NCI-H128 (cell line): Measurements from ENCODE around the gene PBXIP1.

ENCODE experiments used
- DNase-seq: peaks from one replicate; lab custom pipeline; 2025; ENCODE audit not compliant: unreplicated experiment; lab: John Stamatoyannopoulos, UW

The PBXIP1 gene

GRCh38 chr1:154974102-154974807, 18.4 kb upstream of the PBXIP1 start, which contains the start of gene CKS1B:
TSS of gene CKS1B (plus strand) at chr1:154974681. CDS start at chr1:154974746, 65 bp downstream.
- peak; percentile 100 for DNase-seq

DNA sequence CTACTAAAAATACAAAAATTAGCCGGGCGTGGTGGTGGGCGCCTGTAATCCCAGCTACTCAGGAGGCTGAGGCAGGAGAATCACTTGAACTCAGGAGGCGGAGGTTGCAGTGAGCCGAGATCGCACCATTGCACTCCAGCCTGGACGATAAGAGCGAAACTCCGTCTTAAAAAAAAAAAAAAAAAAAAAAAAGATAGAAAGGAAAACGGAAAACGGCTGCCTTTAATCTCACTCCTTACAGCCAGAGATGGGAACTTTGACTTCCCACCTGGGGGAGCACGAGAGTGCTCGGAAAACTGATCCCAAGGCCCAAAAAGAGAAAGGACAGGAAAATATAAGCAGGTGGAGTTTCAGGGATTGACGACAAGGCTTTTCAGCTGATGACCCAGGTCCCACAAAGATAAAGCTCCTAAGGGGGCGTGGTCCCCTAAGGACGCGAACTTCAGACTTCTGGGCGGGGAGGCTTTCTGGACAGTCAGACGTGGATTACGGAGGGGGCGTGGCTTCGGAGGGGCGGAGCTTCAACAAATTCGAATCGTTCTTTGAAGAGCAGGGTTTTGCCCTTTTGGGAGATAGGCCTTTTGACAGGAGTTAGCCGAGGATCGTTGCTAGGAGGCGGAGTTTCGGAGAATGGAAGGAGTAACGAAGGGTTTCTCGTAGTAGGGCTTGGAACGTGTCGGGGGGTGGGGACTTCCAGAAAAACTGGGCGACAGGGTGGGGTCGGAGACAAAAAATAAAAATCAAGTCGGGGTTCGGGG, 17.6 kb upstream of the PBXIP1 start:
- peak; percentile 90 for DNase-seq

GRCh38 chr1:154972517-154973343, 16.8 kb upstream of the PBXIP1 start:
- DNase-seq = no peak

- no peak for DNase-seq
Observed at GRCh38 chr1:154972213-154972516, 16.3 kb upstream of the PBXIP1 start.

- DNase-seq = no peak
Observed at GRCh38 chr1:154971341-154971998, 15.6 kb upstream of the PBXIP1 start.

DNA sequence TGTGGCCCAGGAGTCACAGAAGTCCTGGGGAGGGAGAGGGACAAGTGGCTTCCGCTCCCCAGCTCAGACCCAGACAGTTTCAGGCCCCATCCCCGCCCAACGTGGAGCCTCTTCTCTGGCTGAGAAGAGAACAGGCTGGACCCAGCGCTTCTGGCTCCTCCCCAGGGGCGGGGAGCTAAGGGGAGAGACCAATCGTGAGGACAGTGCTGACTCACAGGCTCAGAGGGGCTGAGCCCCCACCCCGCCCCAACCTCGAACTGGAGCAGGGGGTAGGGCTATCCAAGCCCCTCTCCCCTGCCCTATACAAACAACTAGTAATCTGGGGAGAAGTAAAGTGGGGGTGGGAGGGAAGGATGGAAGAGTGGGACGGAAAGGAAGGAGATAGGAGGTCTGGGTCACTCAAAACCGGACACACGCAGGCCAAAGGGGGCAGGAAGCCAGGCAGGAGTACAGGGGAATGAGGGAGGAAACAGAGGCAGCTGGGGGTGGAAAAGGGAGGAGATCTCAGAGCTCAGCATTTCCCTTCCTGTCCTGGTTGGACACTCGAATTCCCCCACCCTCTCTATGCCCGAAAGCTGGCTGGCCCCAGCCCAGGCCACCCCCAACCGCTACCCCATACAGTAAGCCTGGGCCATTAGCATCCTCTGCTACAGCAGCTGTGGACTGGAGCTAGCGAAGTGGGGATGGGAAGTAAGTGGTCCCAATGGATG, 14.9 kb upstream of the PBXIP1 start, which contains the start of gene SHC1:
Gene SHC1, minus strand, starts transcription at position 117 of the 710 bp plus-strand sequence. CDS start 221 bp downstream, outside the sequence.
- DNase-seq = no peak

- no peak for DNase-seq
Observed at GRCh38 chr1:154969860-154970452, 14.1 kb upstream of the PBXIP1 start.

GRCh38 chr1:154969246-154969645, 13.3 kb upstream of the PBXIP1 start:
- DNase-seq = no peak

DNA sequence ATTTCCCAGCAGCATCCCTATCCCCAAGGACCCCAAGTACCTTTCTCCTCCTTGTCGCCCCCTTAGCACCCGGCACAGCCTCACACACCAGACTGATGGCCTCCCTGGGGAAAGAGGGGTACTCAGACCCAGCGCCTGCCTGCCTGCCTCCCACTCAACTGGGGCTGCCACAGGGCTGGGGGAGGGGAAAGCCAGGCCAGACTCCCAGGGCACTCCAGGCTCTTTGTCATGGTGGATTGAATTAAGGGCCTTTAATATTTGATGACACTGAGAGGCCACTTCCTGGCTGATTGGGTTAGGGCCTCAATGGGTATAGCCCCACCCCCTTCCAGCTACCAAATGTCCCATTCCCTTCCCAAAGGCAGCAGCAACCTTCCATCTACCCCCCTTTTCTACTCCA, 12.8 kb upstream of the PBXIP1 start:
- DNase-seq = no peak

DNA sequence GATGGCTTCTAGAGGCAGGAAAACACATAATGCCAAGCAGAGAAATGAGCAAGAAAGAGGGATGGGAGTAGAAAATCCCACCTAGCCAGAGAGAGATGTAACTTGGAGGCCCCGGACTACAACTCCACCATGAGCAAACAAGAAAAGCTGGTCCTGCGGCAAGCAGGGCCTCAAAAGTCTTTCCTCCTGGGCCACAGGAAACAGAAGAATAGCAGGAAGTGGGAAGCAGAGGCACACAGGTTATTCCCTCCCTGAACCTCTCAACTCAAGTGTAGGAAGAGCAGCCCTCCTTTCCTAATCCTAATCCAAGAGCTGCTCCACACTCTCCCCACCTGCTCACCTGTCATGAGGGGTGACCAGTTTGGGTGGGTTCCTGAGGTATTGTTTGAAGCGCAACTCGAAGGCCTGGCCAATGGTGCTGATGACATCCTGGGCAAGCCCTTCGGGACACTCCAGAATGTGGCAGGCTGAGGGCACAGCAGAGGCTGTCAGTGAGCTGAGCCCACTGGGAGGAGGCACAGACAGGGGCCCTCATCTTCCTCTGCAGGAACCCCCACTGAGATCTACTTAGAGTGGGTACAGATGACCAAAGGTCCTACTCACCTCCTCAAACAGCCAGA, 11.5 kb upstream of the PBXIP1 start:
- no peak for DNase-seq

- DNase-seq = no peak
Observed at GRCh38 chr1:154966111-154966510, 10.2 kb upstream of the PBXIP1 start.

DNA sequence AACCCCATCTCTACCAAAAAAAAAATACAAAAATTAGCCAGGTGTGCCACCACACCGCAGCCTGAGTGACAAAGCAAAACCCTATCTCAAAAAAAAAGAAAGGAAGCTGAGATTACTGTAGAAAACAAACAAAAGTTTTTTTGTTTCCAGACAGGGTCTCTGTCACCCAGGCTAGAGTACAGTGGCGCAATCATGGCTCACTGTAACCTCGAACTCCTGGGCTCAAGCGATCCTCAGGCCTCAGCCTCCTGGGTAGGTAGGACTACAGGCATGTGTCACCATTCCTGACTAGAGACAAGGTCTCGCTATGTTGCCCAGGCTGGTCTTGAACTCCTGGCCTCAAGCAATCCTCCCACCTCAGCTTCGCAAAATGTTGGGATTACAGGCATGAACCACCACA, 8.5 kb upstream of the PBXIP1 start:
- DNase-seq = no peak

DNA sequence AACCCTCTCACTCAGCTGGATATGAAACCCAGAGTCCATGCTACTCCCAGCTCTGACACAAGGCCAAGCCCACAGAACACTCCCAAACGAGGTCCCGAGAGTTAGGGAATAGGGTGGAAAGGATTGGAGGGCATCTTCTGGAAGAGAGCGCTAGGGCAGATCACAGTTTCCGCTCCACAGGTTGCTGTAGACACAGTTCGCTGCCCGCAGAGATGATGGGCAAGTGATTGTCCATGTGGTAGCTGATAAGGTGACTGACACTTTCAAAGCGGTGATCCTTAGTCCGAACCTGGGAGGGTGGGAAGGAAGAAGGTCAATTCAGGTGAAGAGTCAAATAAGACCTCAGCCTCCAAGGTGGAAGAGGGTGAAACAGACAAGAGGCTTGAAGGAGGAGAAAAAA, 7.7 kb upstream of the PBXIP1 start:
- no peak for DNase-seq

GRCh38 chr1:154962795-154963330, 7.0 kb upstream of the PBXIP1 start:
- DNase-seq = no peak

- no peak for DNase-seq
Observed at GRCh38 chr1:154962156-154962749, 6.4 kb upstream of the PBXIP1 start.

- DNase-seq = peak; percentile 53
Observed at GRCh38 chr1:154961207-154962155, 5.6 kb upstream of the PBXIP1 start, which contains the start of gene PYGO2. TSS of gene PYGO2 (minus strand) at chr1:154961782. CDS start at chr1:154961576, 206 bp downstream.

DNA sequence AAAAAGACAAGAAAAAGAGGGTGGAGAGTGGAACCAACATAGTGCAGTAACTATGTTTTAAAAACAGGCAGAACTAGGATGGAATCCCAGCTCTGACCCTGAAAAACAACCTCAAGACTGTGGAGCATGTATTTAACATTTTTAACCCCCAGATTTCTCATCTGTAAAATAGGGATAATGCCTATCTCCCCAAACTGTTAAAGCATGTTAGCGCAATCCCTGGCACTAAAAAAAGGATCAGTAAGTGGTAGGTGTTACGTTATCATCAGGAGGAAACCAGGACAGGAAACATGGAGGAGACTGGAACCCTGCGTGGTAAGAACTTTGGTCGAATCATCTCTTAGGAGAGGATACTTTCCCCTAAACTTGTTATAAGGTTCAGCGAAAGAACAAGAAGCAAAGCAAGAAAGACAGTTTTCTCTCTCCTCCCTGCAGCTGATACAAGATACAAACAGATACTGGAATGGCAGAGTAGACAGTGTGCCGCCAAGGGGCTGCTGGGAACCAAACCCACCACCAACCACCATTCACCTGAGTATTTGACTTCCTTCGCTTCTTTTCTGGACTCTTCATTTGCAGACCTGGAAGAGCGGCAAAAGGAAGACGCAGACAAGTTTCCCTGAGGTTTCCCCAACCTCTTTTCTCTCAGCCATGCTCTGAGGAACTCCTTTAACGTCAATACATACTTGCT, 4.7 kb upstream of the PBXIP1 start:
- no peak for DNase-seq
